Osteoblast (primary cell): ENCODE results near the gene MOB4. TPM values are rescaled to one million over a fixed set of nuclear protein-coding genes. Genes with fewer than 3 reads are reported as not detected.
A peak's percentile ranks its signal among the peaks of the same experiment; 100 is the strongest.
"Not testable (repeated sequence)": the region's sequence is repeated elsewhere in the genome, so short reads cannot be mapped to it uniquely, and the experiment has no call there.

ENCODE experiments used
- DNase-seq: peaks from one replicate; pipeline ENCODE4 v3.0.0; 2011; ENCODE audit warnings: low spot score, mixed read lengths; ENCODE audit not compliant: insufficient read length; ENCODE audit errors: missing footprints
- H2AFZ ChIP-seq: 2 replicates; pipeline ENCODE4 v1.6.0; 2011; ENCODE audit warnings: mild to moderate bottlenecking, low read length
- H3K27ac ChIP-seq: 2 replicates; pipeline ENCODE4 v1.5.1; 2011; ENCODE audit warnings: mild to moderate bottlenecking, low read depth, low read length, moderate library complexity
- H3K27me3 ChIP-seq: 2 replicates; pipeline ENCODE4 v1.6.0; 2012; ENCODE audit warnings: mild to moderate bottlenecking, control low read depth, inconsistent platforms, low read length, moderate library complexity; ENCODE audit not compliant: insufficient read depth
- H3K36me3 ChIP-seq: 2 replicates; pipeline ENCODE4 v1.5.1; 2011; ENCODE audit warnings: mild to moderate bottlenecking, low read length, control low read depth, moderate library complexity; ENCODE audit not compliant: insufficient read depth
- H3K4me1 ChIP-seq: 2 replicates; pipeline ENCODE4 v1.5.1; 2011; ENCODE audit warnings: mild to moderate bottlenecking, low read length, control low read depth, moderate library complexity; ENCODE audit not compliant: insufficient read depth
- H3K4me2 ChIP-seq: 2 replicates; pipeline ENCODE4 v1.6.0; 2011; ENCODE audit warnings: mild to moderate bottlenecking, low read length; ENCODE audit not compliant: insufficient read depth
- H3K4me3 ChIP-seq: fragments of 200-600 bp; sonication (generic); 3 replicates; pipeline ENCODE4 v1.5.1; 2012; ENCODE audit warnings: mild to moderate bottlenecking, low read length, inconsistent platforms; ENCODE audit not compliant: insufficient read depth
- H3K79me2 ChIP-seq: 2 replicates; pipeline ENCODE4 v1.6.0; 2012; ENCODE audit warnings: mild to moderate bottlenecking, low read length, control low read depth, inconsistent platforms; ENCODE audit not compliant: insufficient read depth
- H3K9me3 ChIP-seq: 2 replicates; pipeline ENCODE4 v1.5.1; 2011; ENCODE audit warnings: low read depth, low read length, control low read depth
- H4K20me1 ChIP-seq: 2 replicates; pipeline ENCODE4 v1.6.0; 2012; ENCODE audit warnings: mild to moderate bottlenecking, low read length, control low read depth; ENCODE audit not compliant: insufficient read depth
- total RNA-seq: library from RNA; depleted of rRNA; stranded (reverse); fragments of >200 nt; gene quantifications from 2 replicates; pipeline ENCODE4 v1.2.3, GENCODE V29; 2012
- TF ChIP-seq, protein P1 (sequence below): IDR thresholded peaks from 2 replicates; pipeline ENCODE4 v1.5.1; 2011; ENCODE audit warnings: mild to moderate bottlenecking, low read depth, low read length, moderate library complexity; ENCODE audit errors: extremely low read depth

The MOB4 gene
- total RNA-seq, 1 donor, result 26.4 TPM

DNA sequence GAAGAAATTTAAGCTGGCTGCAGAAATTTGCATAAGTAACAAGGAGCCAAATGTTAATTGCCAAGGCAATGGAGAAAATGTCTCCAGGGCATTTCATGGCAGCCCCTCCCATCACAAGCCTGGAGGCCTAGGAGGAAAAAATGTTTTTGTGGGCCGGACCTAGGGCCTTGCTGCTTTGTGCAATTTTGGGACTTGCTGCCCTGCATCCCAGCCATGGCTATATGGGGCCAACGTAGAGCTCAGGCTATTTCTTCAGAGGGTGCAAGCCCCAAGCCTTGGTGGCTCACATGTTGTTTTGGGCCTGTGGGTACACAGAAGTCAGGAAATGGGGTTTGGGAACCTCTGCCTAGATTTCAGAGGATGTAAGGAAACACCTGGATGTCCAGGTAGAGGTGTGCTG lies 57.7 kb downstream of the MOB4 start:
- no peaks in the 10 kb centered on the region for H3K79me2 ChIP-seq
- H3K4me2 ChIP-seq, result no peak overlapping the region
- H3K4me1 ChIP-seq, result peaks cover 25% of the 10 kb centered on the region
- H3K36me3 ChIP-seq, result no peaks in the 10 kb centered on the region
- no peak overlapping the region for H2AFZ ChIP-seq
- no peak for DNase-seq
- no peak overlapping the region for H3K4me3 ChIP-seq
- TF ChIP-seq, protein P1, sequence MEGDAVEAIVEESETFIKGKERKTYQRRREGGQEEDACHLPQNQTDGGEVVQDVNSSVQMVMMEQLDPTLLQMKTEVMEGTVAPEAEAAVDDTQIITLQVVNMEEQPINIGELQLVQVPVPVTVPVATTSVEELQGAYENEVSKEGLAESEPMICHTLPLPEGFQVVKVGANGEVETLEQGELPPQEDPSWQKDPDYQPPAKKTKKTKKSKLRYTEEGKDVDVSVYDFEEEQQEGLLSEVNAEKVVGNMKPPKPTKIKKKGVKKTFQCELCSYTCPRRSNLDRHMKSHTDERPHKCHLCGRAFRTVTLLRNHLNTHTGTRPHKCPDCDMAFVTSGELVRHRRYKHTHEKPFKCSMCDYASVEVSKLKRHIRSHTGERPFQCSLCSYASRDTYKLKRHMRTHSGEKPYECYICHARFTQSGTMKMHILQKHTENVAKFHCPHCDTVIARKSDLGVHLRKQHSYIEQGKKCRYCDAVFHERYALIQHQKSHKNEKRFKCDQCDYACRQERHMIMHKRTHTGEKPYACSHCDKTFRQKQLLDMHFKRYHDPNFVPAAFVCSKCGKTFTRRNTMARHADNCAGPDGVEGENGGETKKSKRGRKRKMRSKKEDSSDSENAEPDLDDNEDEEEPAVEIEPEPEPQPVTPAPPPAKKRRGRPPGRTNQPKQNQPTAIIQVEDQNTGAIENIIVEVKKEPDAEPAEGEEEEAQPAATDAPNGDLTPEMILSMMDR, result no peak
- no peak overlapping the region for H3K27ac ChIP-seq
- H3K9me3 ChIP-seq, result no peaks in the 10 kb centered on the region
- H4K20me1 ChIP-seq, result no peaks in the 10 kb centered on the region
- H3K27me3 ChIP-seq, result no peaks in the 10 kb centered on the region

DNA sequence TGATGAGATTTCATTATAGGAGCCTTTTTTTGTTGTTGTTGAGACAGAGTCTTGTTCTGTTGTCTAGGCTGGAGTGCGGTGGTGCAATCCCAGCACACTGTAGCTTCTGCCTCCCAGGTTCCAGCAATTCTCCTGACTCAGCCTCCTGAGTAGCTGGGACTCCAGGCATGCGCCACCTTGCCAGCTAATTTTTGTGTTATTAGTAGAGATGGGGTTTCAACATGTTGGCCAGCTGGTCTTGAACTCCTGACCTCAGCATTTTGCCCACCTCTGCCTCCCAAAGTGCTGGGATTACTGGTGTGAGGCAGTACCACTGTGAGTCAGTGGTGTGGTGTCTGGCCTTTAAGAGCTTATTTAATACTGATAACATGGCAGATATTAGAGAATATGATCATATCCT lies 60.1 kb downstream of the MOB4 start:
- no peak for DNase-seq
- Histone ChIP-seq H3K27ac (peak overlapping the region; percentile 19), H3K4me3 (no peak overlapping the region)

DNA sequence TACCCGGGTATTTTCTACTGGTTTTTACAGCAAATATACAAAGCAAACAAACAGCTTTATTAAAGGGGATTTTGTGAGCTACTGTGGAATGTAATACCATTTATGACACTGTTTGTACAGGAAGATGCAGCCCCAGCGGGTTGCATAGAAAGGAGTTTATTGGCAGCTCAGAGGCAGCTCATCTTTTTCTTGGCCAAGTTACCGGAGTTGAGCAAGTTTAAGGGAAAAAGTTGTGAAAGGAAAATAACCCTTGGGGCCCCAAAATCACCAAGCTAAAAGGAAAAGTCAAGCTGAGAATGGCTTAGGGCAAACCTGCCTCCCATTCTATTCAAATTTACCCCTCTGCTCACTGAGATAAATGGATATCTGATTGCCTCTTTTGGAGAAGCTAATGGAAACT lies 60.8 kb downstream of the MOB4 start:
- no peaks in the 10 kb centered on the region for H3K27me3 ChIP-seq
- H2AFZ ChIP-seq, result no peak overlapping the region
- no peaks in the 10 kb centered on the region for H3K9me3 ChIP-seq
- H3K27ac ChIP-seq, result peak overlapping the region; percentile 19
- no peak overlapping the region for H3K4me3 ChIP-seq
- H3K79me2 ChIP-seq, result no peaks in the 10 kb centered on the region
- peaks cover 24% of the 10 kb centered on the region for H3K4me1 ChIP-seq
- DNase-seq, result peak; percentile 73
- no peaks in the 10 kb centered on the region for H4K20me1 ChIP-seq
- H3K4me2 ChIP-seq, result peak overlapping the region; percentile 59
- TF ChIP-seq, protein P1, result no peak
- H3K36me3 ChIP-seq, result no peaks in the 10 kb centered on the region

More for the DNA sequence above, 60.1 kb downstream of the MOB4 start:
- peak overlapping the region; percentile 59 for H3K4me2 ChIP-seq
- H3K36me3 ChIP-seq, result no peaks in the 10 kb centered on the region
- no peaks in the 10 kb centered on the region for H4K20me1 ChIP-seq
- no peaks in the 10 kb centered on the region for H3K79me2 ChIP-seq
- TF ChIP-seq, protein P1, result no peak
- H3K4me1 ChIP-seq, result peaks cover 25% of the 10 kb centered on the region
- H2AFZ ChIP-seq, result no peak overlapping the region
- H3K27me3 ChIP-seq, result no peaks in the 10 kb centered on the region
- H3K9me3 ChIP-seq, result no peaks in the 10 kb centered on the region

DNA sequence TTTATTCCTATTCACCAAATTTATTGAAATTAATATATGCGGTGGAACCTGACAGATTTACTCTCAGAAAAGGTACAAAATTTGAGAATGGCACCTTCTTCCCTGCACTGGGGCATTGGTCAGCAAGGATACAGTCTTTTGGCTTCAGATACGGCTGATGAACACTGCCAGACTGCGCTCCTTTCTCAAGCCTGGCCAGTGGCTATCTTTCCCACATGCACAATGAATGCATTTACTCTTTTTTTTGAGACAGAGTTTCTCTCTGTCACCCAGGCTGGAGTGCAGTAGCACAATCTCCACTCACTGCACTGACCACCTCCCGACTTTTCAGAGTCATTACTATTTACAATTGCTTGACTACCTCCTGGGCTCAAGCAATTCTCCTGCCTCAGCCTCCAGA lies 61.6 kb downstream of the MOB4 start:
- peak overlapping the region; percentile 19 for H3K27ac ChIP-seq
- H3K79me2 ChIP-seq, result no peaks in the 10 kb centered on the region
- peak overlapping the region; percentile 59 for H3K4me2 ChIP-seq
- no peaks in the 10 kb centered on the region for H3K27me3 ChIP-seq
- H3K36me3 ChIP-seq, result no peaks in the 10 kb centered on the region
- no peak for DNase-seq
- peaks cover 20% of the 10 kb centered on the region for H3K4me1 ChIP-seq
- H3K9me3 ChIP-seq, result no peaks in the 10 kb centered on the region
- no peak overlapping the region for H3K4me3 ChIP-seq
- H2AFZ ChIP-seq, result no peak overlapping the region
- no peaks in the 10 kb centered on the region for H4K20me1 ChIP-seq
- TF ChIP-seq, protein P1, result no peak

DNA sequence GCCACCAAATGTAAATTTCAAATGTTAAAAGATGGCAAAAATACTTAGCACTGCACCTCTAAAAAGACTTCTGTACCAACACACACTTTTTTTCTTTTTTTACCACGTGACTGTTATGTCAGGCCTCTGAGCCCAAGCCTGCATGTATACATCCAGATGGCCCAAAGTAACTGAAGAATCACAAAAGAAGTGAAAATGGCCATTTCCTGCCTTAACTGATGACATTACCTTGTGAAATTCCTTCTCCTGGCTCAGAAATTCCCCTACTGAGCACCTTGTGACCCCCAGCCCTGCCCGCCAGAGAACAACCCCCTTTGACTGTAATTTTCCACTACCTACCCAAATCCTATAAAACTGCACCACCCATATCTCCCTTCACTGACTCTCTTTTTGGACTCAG lies 62.4 kb downstream of the MOB4 start:
- not testable (repeated sequence) for H3K79me2 ChIP-seq, DNase-seq, H2AFZ ChIP-seq, H3K27ac ChIP-seq, H3K27me3 ChIP-seq, H3K4me2 ChIP-seq, H3K4me3 ChIP-seq, H3K9me3 ChIP-seq, H3K36me3 ChIP-seq, H4K20me1 ChIP-seq
- peaks cover 20% of the 10 kb centered on the region for H3K4me1 ChIP-seq

DNA sequence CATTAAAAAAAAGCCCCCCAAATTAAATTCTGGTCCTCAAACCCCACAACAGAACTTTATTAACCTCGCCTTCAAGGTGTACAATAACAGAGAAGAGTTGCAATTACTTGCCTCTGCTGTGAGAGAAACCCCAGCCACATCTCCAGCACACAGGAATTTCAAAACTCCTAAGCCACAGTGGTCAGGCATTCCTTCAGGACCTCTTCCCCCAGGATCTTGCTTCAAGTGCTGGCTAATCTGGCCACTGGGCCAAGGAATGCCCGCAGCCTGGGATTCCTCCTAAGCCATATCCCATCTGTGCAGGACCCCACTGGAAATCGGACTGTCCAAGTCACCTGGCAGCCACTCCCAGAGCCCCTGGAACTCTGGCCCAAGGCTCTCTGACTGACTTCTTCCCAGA lies 64.3 kb downstream of the MOB4 start:
- not testable (repeated sequence) for H3K4me3 ChIP-seq, H3K36me3 ChIP-seq, H3K4me2 ChIP-seq, H3K27ac ChIP-seq, H2AFZ ChIP-seq, H3K9me3 ChIP-seq, H3K27me3 ChIP-seq, H3K79me2 ChIP-seq, H4K20me1 ChIP-seq, DNase-seq
- peaks cover 20% of the 10 kb centered on the region for H3K4me1 ChIP-seq
